ENCODE measurements around the gene FSHB.

GRCh38 chr11:30203850-30204249 lies 27.0 kb upstream of the FSHB start:
- TF ChIP-seq CTCF (IDR thresholded peaks at IDR 0.05) (no peak), EZH2phosphoT487 (IDR thresholded peaks at IDR 0.05) (no peak)

Data from neural progenitor cell (in vitro differentiated cells).